NCI-H1417 (cell line): ENCODE results near the gene FGF8.
"Not testable (repeated sequence)": the region's sequence is repeated elsewhere in the genome, so short reads cannot be mapped to it uniquely, and the experiment has no call there.

ENCODE experiments used
- DNase-seq, 3 experiments: peaks; one replicate each; lab custom pipeline; 2025; lab: John Stamatoyannopoulos, UW

FGF8 gene

GRCh38 chr10:101775273-101776160, at the start of gene FGF8:
FGF8 (minus strand) TSS chr10:101776114; CDS start chr10:101775900, 214 bp downstream.
- DNase-seq, result peak in 2 of 3 experiments; percentile 3 to 21

GRCh38 chr10:101824736-101825135, 48.8 kb upstream of the FGF8 start:
- no peak for DNase-seq

GRCh38 chr10:101818872-101819633, 43.1 kb upstream of the FGF8 start:
- peak in 2 of 3 experiments; percentile 34 to 54 for DNase-seq

GRCh38 chr10:101818119-101818871, 42.4 kb upstream of the FGF8 start, which contains the start of gene OGA:
OGA (minus strand) TSS chr10:101818444; CDS start chr10:101818022, 422 bp downstream.
- DNase-seq, result peak; percentile 92 to 99 (median 94)

GRCh38 chr10:101817337-101818118, 41.6 kb upstream of the FGF8 start:
- peak; percentile 8 to 60 (median 39) for DNase-seq

GRCh38 chr10:101816913-101817336, 41.0 kb upstream of the FGF8 start:
- no peak for DNase-seq

- peak in 1 of 3 experiments; percentile 21 for DNase-seq
Observed at GRCh38 chr10:101816376-101816775, 40.5 kb upstream of the FGF8 start.

GRCh38 chr10:101814466-101815071, 38.7 kb upstream of the FGF8 start:
- peak in 1 of 3 experiments; percentile 24 for DNase-seq

GRCh38 chr10:101812606-101813005, 36.7 kb upstream of the FGF8 start:
- DNase-seq, result no peak

GRCh38 chr10:101807158-101807557, 31.2 kb upstream of the FGF8 start:
- DNase-seq, result no peak

- DNase-seq, result no peak
Observed at GRCh38 chr10:101803511-101803910, 27.6 kb upstream of the FGF8 start.

GRCh38 chr10:101797403-101798059, 21.6 kb upstream of the FGF8 start:
- DNase-seq, result no peak

- no peak for DNase-seq
Observed at GRCh38 chr10:101793526-101793925, 17.6 kb upstream of the FGF8 start.

- DNase-seq, result no peak
Observed at GRCh38 chr10:101789686-101790085, 13.8 kb upstream of the FGF8 start.

- DNase-seq, result not testable (repeated sequence)
Observed at GRCh38 chr10:101789231-101789630, 13.3 kb upstream of the FGF8 start.

- DNase-seq, result no peak
Observed at GRCh38 chr10:101785801-101786200, 9.9 kb upstream of the FGF8 start.

GRCh38 chr10:101784558-101784957, 8.6 kb upstream of the FGF8 start:
- DNase-seq, result no peak

GRCh38 chr10:101783736-101784118, 7.8 kb upstream of the FGF8 start:
- no peak for DNase-seq

GRCh38 chr10:101782811-101783735, 7.2 kb upstream of the FGF8 start, which contains the start of gene NPM3:
NPM3 (minus strand) TSS chr10:101783446; CDS start chr10:101783390, 56 bp downstream.
- peak; percentile 70 to 79 (median 71) for DNase-seq
